Adipocyte (in vitro differentiated cells): ENCODE results near the gene CDH18.

Experiments
- DNase-seq: peaks from one replicate; pipeline ENCODE4 v3.0.0-alpha.2; 2015; ENCODE audit warnings: low read depth
- H3K27me3 ChIP-seq: replicated peaks from 2 replicates; pipeline ENCODE4 v1.7.0; 2013; ENCODE audit warnings: mild to moderate bottlenecking, low read length, moderate library complexity; ENCODE audit not compliant: control insufficient read depth, insufficient read depth
- H3K36me3 ChIP-seq: 2 replicates; pipeline ENCODE4 v1.7.0; 2013; ENCODE audit warnings: low read length, mild to moderate bottlenecking, moderate library complexity; ENCODE audit not compliant: control insufficient read depth, insufficient read depth, severe bottlenecking
- H3K4me1 ChIP-seq: 2 replicates; pipeline ENCODE4 v1.7.0; 2013; ENCODE audit warnings: mild to moderate bottlenecking, low read length, moderate library complexity; ENCODE audit not compliant: control insufficient read depth, insufficient read depth
- H3K4me3 ChIP-seq: 2 replicates; pipeline ENCODE4 v1.7.0; 2013; ENCODE audit warnings: mild to moderate bottlenecking, low read length, moderate library complexity
- H3K9ac ChIP-seq: 2 replicates; pipeline ENCODE4 v1.7.0; 2013; ENCODE audit warnings: mild to moderate bottlenecking, low read length, moderate library complexity
- H3K9me3 ChIP-seq: 2 replicates; pipeline ENCODE4 v1.7.0; 2013; ENCODE audit warnings: mild to moderate bottlenecking, low read length, moderate library complexity; ENCODE audit not compliant: control insufficient read depth

Gene CDH18

GRCh38 chr5:19660679-19661078 lies 327.3 kb downstream of the CDH18 start:
- no peaks in the 10 kb centered on the region for H3K27me3 ChIP-seq
- no peaks in the 10 kb centered on the region for H3K4me1 ChIP-seq
- DNase-seq: no peak
- no peaks in the 10 kb centered on the region for H3K9me3 ChIP-seq
- H3K4me3 ChIP-seq: no peak overlapping the region
- H3K36me3 ChIP-seq: no peaks in the 10 kb centered on the region
- H3K9ac ChIP-seq: no peak overlapping the region

DNA sequence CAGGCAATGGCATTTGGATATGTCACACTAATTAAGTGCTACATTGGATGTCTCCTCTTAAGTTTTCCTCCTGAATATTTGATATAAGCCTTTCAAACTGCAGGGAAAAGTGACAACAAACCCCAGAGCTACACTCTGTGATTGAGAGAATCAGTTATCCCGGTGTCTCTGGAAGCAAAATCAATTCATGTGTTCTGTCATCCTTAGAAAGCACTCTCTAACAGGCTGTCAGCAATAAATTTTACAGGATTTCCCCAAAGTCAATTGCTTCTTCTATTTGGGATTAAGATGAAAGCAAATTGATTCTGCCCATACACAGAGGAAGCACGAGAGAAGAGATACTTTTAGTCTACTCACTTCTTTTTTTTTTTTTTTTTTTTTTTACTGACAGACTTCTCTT lies 332.4 kb downstream of the CDH18 start:
- H3K4me1 ChIP-seq: no peaks in the 10 kb centered on the region
- no peak for DNase-seq
- H3K9ac ChIP-seq: no peak overlapping the region
- H3K36me3 ChIP-seq: no peaks in the 10 kb centered on the region
- H3K4me3 ChIP-seq: no peak overlapping the region
- H3K27me3 ChIP-seq: no peaks in the 10 kb centered on the region
- no peaks in the 10 kb centered on the region for H3K9me3 ChIP-seq

GRCh38 chr5:19638461-19638860 lies 349.5 kb downstream of the CDH18 start:
- Histone ChIP-seq H3K4me3 (no peak overlapping the region), H3K4me1 (no peaks in the 10 kb centered on the region), H3K9ac (no peak overlapping the region), H3K9me3 (no peaks in the 10 kb centered on the region), H3K36me3 (no peaks in the 10 kb centered on the region), H3K27me3 (no peaks in the 10 kb centered on the region)
- DNase-seq: no peak

DNA sequence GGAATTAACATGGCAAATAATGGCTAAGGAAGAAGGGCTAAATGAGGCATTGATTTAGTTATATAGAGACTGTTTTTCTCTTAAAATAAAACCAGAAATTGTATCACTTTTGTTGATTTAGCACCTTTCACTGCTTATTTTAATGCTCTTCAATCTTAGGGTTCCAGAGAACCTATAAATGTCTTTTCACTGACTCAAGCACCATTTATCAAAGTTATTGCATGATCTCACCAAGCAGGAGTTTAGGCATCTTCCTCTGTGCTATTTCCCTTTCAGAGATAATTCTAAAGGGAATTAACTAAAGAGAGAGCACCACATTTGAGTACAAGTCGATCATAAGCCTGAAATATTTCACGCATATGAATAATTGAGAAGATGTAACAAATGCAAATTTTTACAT lies 357.1 kb downstream of the CDH18 start:
- H3K9me3 ChIP-seq: no peaks in the 10 kb centered on the region
- H3K36me3 ChIP-seq: no peaks in the 10 kb centered on the region
- H3K4me3 ChIP-seq: no peak overlapping the region
- no peak overlapping the region for H3K9ac ChIP-seq
- DNase-seq: no peak
- H3K4me1 ChIP-seq: no peaks in the 10 kb centered on the region
- H3K27me3 ChIP-seq: no peaks in the 10 kb centered on the region

DNA sequence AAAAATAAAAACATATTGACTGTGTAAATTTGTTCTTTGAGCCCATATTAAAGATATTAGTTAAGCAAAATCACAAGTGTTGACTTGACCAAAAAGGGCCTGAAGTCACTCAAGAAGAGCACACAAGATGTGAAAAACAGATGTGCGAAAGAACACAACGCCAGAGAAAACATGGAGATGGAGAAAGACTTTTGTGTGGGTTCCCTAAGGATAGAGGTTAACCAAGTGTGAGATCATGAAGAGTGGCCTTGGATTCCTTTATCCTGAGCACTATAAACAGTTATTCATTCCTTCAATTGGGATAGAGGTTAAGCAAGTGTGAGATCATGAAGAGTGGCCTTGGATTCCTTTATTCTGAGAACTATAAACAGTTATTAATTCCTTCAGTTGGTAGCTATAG lies 361.8 kb downstream of the CDH18 start:
- no peaks in the 10 kb centered on the region for H3K9me3 ChIP-seq
- no peak overlapping the region for H3K4me3 ChIP-seq
- H3K27me3 ChIP-seq: no peaks in the 10 kb centered on the region
- H3K9ac ChIP-seq: no peak overlapping the region
- no peaks in the 10 kb centered on the region for H3K36me3 ChIP-seq
- DNase-seq: no peak
- H3K4me1 ChIP-seq: no peaks in the 10 kb centered on the region

DNA sequence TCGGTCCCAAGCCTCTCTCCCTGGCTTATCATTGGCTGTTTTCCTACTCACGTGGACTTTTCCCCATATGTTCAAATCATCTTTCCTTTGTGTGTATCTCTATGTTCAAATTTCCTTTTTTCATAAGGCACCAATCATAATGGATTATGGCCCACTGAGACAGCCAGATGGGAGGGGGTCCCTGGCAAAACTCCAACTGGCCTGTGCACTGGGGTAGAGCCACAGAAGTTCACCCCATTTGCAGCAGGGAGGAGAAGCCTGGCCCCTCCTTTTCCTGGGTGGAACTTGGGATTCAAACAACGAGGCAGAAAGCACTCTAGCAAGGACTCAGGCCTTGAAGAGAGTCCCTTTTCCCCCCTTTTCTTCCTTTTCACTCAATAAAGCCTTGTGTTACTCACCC lies 362.4 kb downstream of the CDH18 start:
- Histone ChIP-seq H3K4me3 (no peak overlapping the region), H3K36me3 (no peaks in the 10 kb centered on the region), H3K4me1 (no peaks in the 10 kb centered on the region), H3K9me3 (no peaks in the 10 kb centered on the region), H3K9ac (no peak overlapping the region), H3K27me3 (no peaks in the 10 kb centered on the region)
- DNase-seq: no peak

DNA sequence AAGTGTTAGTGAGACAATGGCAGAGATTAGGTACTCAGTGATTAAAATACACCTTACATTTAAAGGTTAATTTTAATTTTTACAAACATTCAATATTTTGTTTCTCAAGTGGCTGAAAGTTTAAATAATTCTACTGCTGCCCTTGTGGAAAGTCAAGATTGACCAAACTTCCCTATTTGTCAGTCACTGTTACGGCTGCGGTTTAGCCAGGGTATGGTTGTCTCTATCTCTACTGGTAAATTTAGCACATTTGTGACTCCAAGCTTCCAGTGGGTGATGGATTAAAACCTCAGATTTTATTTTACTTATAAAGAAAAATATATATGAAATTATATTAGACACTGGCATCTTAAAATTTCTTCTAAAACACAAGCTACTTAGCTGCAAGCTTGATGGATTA lies 368.4 kb downstream of the CDH18 start:
- Histone ChIP-seq H3K9ac (no peak overlapping the region), H3K27me3 (no peaks in the 10 kb centered on the region), H3K36me3 (no peaks in the 10 kb centered on the region), H3K4me1 (no peaks in the 10 kb centered on the region), H3K4me3 (no peak overlapping the region), H3K9me3 (no peaks in the 10 kb centered on the region)
- DNase-seq: no peak

- no peak for DNase-seq
- Histone ChIP-seq H3K4me3 (no peak overlapping the region), H3K27me3 (no peaks in the 10 kb centered on the region)
Measured at GRCh38 chr5:19616701-19617215, 371.2 kb downstream of the CDH18 start.

GRCh38 chr5:19615661-19616060 lies 372.3 kb downstream of the CDH18 start:
- H3K9me3 ChIP-seq: no peaks in the 10 kb centered on the region
- no peak overlapping the region for H3K4me3 ChIP-seq
- no peak for DNase-seq
- no peaks in the 10 kb centered on the region for H3K36me3 ChIP-seq
- H3K4me1 ChIP-seq: no peaks in the 10 kb centered on the region
- no peaks in the 10 kb centered on the region for H3K27me3 ChIP-seq
- H3K9ac ChIP-seq: no peak overlapping the region

More at GRCh38 chr5:19616701-19617215, 371.2 kb downstream of the CDH18 start:
- Histone ChIP-seq H3K36me3 (no peaks in the 10 kb centered on the region), H3K9me3 (no peaks in the 10 kb centered on the region), H3K4me1 (no peaks in the 10 kb centered on the region), H3K9ac (no peak overlapping the region)

DNA sequence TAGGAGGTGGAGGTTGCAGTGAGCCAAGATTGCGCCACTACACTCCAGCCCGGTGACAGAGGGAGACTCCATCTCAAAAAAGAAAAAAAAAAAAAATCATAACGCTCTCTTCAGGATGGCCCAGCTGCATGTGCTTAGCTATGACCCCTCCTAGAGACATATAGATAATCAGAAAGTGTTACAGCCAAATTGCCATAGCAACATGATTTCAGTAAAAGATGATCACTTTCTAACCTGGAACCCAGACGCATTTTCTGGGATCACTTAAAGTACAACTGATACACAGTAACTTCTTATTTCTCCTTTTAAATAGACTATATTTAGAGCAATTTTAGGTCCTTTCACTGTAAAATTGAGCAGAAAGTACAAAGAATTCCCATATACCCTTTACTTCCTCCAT lies 372.9 kb downstream of the CDH18 start:
- Histone ChIP-seq H3K9me3 (no peaks in the 10 kb centered on the region), H3K9ac (no peak overlapping the region), H3K4me3 (no peak overlapping the region), H3K36me3 (no peaks in the 10 kb centered on the region), H3K27me3 (no peaks in the 10 kb centered on the region), H3K4me1 (no peaks in the 10 kb centered on the region)
- no peak for DNase-seq

GRCh38 chr5:19608444-19609002 lies 379.5 kb downstream of the CDH18 start:
- Histone ChIP-seq H3K9me3 (no peaks in the 10 kb centered on the region), H3K27me3 (no peaks in the 10 kb centered on the region), H3K4me3 (no peak overlapping the region), H3K9ac (no peak overlapping the region), H3K4me1 (no peaks in the 10 kb centered on the region), H3K36me3 (no peaks in the 10 kb centered on the region)
- peak; percentile 48 for DNase-seq

DNA sequence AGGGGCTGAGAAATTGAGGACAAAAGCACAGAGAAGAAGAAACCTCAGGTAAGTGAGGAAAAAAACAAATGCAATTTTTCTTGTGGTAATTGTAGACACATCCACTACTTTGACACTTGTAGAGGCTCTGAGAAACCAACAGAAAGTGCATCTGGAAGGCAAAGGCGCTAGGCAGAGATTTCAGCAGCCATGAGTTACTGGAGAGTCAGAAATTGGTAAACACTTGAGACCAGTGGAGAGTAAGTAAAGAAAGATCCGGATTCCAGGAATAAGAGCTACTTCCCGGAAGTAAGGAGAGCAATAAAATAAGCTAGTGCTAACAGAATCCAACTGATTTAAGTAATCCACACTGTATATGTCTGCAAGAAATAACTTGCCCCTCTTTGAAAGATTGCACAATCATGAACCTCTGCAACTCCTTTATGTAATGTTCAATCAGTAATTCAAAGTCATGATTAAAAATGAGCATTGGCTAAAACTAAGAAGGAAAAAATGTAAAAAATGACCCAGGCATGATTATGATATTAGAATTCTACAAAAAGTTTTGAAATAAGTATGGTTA lies 382.1 kb downstream of the CDH18 start:
- Histone ChIP-seq H3K36me3 (no peaks in the 10 kb centered on the region), H3K27me3 (no peaks in the 10 kb centered on the region), H3K4me1 (no peaks in the 10 kb centered on the region), H3K4me3 (no peak overlapping the region), H3K9me3 (peaks cover 8% of the 10 kb centered on the region), H3K9ac (no peak overlapping the region)
- peak; percentile 29 for DNase-seq
